Cerebellar cortex (tissue), 1 donor: Measurements from ENCODE around the gene KLK10.
A peak's percentile ranks its signal among the peaks of the same experiment; 100 is the strongest.

Source experiments
- DNase-seq: peaks from one replicate; pipeline ENCODE4 v3.0.0-alpha.2; 2015; ENCODE audit warnings: low spot score

Gene KLK10

GRCh38 chr19:51025809-51026553 is 6.5 kb upstream of the KLK10 start:
- DNase-seq, result no peak

DNA sequence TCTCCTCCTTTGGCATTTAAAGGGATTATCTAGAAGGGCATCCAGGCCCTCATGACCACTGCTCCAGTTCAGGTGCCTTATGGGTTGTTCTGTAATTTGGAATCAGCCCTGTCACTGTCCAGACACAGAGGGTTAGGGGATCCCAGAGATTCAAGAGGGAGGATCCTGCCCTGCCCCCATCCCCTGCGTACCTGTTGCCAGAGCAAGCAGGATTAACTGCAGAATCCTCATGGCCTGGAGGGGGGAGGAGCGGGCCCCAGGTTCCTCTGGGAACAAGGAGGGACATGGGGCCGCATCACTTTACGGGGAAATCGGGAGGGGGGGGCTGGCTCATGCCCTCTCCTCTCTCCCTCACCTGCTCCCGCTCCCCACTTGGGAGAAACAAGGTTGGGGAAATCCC is 5.9 kb upstream of the KLK10 start:
- no peak for DNase-seq

DNA sequence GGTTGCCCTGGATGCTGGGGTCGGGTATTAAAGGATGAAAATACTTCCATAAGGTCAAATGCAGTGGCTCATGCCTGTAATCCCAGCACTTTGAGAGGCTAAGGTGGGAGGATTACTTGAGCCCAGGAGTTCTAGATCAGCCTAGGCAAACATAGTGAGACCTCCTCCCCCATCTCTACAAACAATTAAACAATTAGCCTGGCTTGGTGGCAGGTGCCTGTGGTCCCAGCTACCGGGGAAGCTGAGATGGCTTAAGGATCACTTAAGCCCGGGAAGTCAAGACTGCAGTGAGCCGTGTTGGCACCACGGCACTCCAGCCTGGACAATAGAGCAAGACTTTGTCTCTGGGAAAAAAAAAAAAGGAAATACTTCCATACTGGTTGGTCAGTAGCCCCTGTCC is 5.4 kb upstream of the KLK10 start:
- DNase-seq, result no peak

DNA sequence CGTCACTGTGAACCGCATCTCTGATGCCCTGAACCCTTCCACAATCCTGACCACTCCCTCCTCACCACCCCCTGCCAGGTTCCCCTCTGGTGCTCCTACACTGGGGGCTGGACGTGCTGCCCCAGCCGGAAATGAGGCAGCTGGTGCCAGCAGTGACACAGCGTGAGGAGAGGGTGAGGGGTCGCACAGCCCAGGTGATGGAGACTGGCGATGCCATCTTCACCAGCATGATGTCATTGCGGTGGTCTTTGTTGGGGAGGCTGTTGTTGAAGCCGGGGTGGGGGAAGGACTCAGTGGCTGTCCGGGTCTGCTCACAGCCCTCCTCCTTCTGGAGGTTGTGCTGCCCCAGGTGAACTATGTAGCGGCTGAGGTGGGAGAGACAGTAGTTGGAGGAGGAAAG is 4.4 kb upstream of the KLK10 start:
- DNase-seq, result no peak

- DNase-seq, result no peak
Measured at GRCh38 chr19:51022526-51022925, 3.0 kb upstream of the KLK10 start.

DNA sequence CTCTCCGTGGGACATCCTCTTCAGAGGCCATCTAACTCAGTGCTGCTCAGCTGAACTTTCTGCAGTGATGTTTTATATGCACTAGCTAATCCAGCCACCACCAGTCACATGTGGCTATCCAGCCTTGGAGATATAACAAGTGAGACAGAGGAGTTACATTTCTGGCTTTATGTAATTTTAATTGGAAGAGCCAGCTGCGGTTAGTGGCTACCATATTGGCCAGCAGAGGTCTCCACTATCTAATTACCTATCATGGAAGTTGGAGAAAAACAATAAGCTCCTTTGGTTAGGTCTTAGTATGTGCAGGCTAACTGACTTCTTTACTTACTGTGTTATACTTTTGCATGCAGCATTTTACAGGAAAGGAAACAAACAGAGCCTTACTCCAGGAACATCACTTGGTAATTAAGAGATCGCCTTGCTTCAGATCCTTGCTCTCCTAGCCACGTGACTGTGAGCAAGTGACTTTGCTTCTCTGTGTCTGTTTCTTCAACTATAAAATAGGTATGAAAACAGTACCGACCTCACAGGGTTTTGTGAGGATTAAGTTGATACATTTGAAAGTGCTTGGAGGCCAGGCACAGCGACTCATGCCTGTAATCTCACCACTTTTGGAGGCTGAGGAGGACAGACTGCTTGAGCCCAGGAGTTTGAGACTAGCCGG is 1.6 kb upstream of the KLK10 start:
- peak; percentile 75 for DNase-seq

DNA sequence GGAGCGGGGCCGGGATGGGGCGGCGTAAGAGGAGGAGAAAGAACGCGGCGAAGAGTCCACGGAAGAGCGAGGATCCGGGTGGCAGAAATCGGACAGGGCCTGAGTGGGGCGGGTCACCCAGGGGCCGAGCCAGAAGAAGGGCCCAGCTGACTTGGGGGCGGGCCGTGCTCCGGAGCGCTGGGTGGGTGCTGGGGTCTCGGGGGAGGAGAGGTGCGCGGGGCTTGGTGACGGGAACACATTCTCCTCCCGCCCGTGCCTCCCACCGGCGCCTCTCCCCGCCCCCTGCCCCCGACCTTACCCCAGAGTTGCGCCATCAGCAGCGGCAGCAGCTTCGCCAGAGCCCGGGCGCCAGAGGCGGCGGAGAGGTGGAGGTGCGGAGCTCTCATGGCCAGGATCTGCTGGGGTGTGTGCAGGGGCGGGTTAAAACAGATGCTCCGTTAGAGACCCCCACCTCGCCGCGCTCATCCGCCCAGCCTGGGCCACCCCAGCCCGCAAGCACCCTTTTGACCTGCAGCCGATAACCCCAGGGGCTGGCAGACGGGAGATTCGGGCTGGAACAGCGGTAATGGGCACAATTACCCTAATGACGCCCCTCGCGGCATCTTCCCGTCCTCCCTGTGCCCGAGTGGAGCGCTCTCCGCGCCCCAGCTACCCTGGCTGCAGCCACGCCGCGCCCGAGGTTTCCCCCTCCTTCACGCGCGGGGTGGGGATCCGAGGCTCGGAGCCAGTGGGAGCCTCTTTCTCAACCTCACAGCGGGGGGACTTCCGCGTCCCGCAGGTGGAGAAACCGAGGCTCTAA is 565 bp downstream of the KLK10 start:
- DNase-seq, result peak; percentile 11

DNA sequence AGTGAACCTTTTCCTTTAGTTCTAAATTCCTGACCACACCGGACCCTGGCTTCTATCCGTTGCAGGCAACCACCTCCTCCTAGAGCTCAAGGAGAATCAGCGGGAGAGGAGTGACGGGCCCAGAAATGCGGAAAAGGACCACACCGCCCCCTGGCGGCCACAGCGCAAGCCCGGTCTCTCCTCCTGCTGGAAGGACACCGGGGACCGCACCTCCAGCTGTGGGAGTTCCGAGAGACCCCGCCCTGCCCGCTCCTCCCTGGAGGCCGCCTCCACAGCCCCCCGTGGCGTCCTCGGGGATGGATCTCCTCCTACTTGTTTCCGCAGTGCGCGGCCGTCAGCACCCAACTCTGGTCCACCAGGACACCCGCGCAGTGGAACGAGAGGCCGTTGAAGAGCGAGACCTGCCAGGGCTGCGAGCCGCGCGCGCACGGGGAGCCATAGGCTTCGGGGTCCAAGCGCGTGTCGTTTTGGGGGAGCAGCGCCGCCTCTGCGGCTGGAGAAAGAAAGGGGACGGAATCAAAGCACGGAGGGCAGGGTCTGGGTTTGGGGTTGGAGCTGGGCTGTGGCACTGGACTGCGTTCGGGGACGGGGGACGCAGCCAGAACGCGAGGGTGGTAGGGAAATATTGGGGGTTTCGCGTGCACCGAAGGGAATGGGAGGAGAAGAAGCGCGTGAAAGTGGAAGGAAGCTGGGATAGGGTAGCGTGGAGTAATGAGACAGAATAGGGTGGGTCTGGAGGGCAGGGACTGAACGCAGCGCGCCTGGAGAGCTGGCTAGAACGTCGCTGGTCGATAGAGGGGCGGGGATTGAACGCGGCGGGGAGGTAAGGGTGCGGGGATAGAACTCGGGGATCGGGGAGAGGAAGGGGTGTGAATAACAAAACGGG is 2.5 kb downstream of the KLK10 start:
- DNase-seq, result peak; percentile 70

GRCh38 chr19:51015691-51016267 is 3.7 kb downstream of the KLK10 start:
- no peak for DNase-seq

DNA sequence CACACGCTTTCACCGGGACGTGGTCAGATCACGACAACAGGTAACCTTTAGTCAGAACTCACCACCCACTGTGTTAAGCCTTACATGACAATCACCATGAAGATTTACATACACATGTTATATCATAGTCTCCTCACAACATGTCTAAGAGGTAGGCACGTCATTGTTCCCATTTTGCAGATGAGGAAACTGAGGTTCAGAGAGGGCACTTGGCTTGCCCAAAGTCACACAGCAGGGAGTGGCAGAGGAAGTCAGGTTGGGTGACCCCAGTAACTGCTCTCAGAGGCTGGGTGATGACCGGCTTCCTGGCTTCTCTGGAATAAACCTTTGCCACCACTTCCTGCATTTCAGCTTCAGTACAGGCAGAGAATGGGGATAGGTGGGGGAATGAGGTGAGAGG is 5.3 kb downstream of the KLK10 start:
- DNase-seq, result no peak

- no peak for DNase-seq
Measured at GRCh38 chr19:51012661-51013190, 6.8 kb downstream of the KLK10 start.

DNA sequence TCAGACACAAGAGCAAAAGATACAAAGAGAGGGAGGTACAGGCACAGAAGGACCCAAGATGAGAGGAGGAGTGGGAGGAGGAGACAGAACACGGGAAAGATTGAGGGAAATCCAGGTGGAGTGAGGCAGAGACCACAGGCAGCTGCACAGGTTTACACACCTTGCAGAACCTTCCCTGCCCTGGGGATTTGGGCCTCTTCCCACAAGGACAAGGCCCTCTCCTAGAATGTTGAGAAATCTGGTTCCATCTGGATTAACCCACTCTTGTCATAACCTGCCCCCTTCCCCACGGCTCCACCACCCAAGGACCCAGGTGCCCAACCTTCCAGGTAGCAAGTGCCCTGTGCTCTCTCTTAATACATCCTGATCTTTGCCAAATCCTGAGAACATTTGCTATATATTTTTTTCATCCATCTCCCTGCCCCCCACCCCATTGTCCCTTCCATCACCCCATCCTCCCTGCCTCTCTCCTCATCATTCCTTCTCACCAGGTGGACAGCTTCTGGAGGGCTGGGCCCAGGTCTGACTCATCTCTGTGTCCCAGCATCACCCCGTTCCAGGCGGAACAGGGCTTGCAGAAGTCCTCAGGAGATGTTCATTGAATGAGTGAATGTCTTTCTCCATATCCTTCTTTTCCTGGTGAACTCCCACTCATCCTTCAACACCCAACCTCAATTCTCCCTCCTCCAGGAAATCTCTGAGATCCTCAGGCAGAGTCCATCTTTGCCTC is 9.3 kb downstream of the KLK10 start:
- no peak for DNase-seq

DNA sequence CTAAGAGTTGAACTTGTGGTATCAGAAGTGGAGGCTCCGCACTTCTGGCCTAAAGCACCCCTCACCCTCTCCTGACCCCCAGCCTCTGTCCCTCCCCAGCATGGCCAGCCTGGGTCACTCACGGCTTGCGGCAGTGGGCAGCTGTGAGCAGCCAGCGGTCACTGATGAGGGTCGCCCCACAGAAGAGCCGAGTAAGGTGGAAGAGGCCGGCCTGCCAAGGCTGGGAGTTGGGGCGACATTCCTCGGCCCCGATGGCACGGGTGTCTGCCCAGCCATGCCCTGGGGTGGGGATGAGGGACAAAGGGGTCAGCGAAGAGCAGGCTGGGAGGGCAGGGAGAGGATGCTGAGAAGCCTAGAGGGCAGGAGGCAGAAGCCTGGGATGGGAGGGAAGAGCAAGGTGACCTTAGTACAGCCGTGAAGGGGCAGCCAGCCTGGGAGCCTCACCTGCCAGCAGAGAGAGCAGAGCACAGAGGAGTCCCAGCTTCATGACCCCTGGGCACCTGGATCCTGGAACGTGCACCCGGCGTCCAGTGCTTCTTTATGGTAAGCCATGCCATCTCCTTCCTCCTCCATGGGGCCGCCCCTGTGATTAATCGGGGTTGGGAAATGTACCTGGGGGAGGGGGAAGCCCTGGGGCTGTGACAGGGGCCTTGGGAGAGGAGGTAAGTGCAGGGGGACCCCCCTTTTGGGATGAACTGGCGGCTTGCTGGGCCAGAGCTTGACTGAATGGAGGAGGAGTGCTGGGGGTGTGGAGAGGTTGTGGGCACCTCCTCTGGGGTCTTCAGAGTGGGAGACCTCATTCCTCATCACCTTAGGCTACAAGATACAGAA is 10.2 kb downstream of the KLK10 start:
- no peak for DNase-seq

- no peak for DNase-seq
Measured at GRCh38 chr19:51007488-51007887, 12.0 kb downstream of the KLK10 start.

DNA sequence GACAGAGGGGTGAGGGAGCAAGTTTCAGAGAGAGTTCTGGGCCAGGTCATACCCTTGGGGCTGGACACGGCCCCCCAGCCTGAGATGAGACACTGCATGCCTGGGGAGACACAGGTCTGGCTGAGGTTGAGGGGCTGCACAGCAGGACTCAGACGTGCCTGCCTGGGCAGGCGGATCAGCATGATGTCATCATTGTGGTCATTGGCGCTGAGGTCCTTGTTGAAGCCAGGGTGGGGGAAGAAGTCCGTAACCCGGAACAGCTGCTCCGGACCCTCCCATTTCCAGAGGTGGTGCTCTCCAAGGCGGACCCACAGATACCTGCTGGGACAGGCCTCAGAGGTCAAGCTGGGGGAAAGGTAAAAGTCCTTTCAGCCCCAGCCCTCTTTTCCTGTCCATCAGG is 13.1 kb downstream of the KLK10 start:
- DNase-seq, result no peak

- no peak for DNase-seq
Measured at GRCh38 chr19:51005248-51005647, 14.3 kb downstream of the KLK10 start.

DNA sequence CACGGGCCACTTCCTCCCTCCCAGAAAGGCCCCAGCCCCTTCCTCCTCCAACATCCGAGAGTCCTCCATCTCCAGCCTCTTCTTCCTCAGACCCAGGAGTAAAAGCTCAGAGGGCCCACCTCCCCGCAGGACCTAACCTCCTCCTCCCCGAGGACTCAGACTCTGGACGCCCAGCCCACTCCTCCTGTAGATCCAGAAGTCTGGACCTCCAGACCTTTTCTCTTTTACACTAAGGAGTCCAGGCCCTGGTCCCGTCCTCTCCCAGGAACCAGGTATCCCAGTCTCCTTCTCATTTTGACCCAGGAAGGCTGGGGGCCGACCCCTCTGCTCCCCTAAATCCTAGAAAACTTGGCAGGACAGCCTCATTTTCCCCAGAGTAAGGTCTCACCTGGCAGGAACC is 16.2 kb downstream of the KLK10 start:
- DNase-seq, result no peak

DNA sequence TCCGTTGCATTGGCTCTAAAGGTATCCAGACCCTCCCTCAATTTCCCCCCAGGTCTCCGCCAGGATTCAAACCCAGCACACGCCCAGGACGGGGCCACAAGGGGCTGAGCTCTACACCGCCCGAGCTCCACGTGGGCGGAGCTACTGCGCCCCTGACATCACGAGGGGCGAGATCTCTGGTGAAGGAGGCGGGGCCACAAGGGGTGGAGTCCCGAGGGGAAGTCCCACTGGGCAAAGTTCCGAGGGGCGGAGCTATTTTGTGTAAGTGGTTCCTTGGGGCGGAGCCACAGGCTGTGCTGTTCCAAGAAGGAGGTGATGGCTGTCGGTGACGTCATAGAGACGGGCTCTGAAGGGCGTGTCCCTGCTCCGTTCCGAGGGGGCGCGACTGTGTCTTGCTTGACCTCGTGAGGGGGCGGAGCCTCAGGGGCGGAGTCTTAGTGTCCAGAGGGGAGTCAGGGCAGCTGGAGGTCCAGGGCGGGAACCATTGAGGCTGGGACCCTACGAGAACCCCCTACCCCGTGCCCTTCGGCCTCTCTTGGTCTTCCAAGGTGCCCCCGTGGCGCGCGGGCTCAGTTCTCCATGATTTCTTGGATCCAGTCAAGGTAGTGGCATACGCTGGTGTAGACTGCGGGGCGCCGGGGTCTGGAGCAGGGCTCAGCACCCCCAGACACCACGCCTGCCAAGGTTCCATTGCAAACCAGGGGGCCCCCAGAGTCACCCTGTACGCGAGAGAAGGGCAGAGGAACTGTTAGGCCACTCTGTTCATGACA is 16.8 kb downstream of the KLK10 start:
- no peak for DNase-seq

DNA sequence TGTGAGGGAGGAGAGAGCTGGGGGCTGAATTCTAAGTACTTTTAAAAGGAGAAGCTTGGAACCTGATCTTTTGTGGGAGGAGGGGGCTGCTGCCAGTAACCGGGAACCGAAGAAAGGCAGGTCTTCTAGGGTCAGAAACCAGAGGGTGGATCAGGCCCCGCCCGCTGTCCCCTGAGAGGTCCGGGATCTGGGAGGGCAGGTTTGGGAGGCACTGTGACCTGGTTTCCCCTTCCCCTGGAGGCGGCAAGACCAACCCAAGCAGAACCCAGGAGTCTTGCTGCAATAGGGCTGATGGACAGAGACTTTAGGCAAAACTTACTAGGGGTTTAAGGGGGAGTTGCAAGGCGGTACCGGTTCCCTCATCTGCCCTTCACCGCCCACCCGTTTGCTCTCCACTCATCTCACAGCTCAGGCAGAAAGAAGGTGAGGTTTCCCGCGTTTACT is 17.4 kb downstream of the KLK10 start:
- no peak for DNase-seq
